SIG-M5 treated with dmso at 0.1 percent for 504 hours (cell line): ENCODE measurements around the gene CMTM6.
"Not testable (repeated sequence)": the region's sequence is repeated elsewhere in the genome, so short reads cannot be mapped to it uniquely, and the experiment has no call there.

Source experiments
- DNase-seq: peaks from one replicate; lab custom pipeline; 2025; ENCODE audit not compliant: unreplicated experiment; lab: John Stamatoyannopoulos, UW

CMTM6 gene

GRCh38 chr3:32448686-32449474, 53.8 kb downstream of the CMTM6 start:
- no peak for DNase-seq

DNA sequence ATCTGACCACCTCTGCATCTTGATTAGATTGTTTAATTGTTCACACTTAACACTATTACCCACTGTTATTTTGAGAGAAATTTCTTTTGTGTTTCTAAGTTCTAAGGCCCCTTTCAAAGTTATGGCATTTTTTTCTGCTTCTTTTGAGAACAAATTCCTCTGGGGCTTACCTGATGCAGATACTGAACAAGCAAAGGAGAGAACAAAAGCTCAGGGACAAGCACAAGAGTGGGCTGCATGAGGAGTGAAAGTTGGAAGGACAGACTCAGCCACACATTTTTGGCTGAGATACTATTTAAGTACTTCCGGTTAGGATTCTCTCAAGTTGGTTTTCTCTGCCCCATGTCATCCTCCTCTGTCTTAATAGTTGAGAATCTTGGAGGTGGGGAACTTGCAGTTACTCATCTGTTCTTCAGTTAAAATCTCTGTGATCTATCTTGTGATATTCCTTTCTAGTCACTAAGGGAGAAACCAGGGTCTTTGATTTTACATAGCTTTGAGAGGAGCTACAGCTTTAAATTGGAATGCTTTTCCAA, 54.7 kb downstream of the CMTM6 start:
- DNase-seq: no peak

- no peak for DNase-seq
Observed at GRCh38 chr3:32443478-32443877, 59.2 kb downstream of the CMTM6 start.

GRCh38 chr3:32442766-32443165, 59.9 kb downstream of the CMTM6 start:
- DNase-seq: no peak

DNA sequence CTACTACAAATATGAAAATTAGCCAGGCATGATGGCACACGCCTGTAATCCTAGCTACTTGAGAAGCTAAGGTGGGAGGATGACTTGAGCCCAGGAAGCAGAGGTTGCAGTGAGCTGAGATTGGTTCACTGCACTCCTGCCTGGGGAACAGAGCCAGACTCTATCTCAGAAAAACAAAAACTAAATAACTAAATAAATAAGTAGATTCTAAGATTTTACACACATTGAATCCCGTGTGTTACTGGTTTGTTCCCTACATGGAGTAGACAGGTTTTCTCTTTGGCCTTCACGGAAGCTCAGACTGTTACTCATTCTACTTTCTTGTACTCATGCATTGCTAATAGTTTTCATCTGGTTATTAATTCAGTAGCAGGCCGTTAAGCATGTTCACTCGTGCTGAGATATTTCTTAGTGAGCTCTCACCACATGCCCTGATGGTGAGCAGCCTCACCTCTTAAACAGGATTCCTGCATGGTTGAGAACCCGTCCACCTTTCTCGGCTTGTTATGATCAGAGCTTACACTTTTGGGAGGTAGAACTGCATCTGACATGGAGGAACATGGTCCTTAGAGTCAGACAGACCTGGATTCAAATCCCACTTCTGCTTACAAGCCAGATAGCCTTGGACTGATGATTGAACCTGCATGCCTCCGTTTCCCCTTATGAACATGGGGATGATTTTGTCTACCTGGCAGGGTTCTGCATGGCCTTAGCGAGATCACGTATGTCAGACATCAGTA, 61.9 kb downstream of the CMTM6 start:
- DNase-seq: no peak

DNA sequence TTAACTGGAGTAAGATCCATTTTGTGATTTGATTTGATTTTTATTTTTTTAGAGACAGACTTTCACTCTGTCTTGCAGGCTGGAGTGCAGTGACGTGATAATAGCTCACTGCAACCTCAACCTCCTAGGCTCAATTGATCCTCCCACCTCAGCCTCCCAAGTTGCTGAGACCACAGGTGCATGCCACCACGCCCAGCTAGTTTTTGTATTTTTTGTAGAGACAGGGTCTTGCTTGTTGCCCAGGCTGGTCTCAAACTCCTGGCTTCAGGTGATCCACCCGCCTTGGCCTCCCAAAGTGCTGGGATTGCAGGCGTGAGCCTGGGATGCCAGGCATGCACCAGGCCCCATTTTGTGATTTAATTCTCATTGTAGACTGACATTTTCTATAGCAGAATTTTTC, 63.2 kb downstream of the CMTM6 start:
- not testable (repeated sequence) for DNase-seq

DNA sequence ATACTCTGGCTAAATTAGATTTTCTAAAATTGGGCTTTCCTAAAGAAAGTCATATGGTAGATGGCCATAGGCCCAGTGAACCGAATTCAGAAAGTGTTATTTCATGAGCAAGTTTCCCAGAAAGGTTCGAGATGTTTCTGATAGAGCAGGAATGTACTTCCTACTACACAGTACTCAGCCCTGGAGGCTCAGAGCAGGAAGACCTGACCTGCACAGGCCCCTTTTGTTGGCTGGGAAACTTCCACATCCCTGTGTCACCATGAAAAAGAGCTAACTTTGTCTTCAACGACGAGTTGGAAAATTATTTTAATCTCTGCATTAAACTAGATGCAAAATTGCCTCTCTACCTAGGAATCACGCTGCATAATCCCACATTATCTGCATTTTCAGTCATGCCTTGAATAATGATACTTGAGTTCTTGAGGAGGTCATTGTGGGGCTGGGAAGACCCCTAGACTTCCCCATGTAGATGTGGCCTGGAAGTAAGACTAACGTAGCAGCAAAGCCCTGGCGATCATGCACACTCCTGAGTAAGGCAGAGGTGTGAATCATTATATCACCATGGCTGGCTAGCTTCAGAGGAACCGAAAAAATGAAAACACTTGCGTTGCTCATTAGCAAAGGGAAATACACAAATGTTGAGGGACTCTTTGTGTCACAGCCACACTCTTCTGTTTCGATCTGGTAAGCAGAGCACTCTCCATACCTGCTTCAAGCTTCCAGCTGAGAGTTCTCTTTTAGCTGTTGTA, 63.9 kb downstream of the CMTM6 start:
- DNase-seq: no peak

DNA sequence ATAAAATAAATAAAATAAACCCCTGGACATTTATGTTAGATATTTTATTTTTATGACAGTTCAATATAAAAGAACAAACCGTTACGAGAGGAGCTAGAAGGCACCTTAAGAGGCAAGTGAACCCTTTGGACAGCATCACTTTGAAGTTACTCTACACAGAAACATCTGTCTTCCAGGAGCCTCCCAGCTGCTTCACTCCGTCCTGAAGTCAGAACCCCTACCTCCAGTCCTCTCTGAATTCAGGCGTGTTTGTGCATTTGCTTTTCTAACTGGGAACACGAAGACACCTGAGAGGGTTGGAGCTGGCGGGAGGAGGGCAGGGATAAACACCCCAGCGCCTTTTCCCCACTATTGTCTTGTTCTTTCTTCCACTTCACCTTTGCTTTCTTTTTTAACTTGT, 64.8 kb downstream of the CMTM6 start:
- DNase-seq: no peak

- DNase-seq: no peak
Observed at GRCh38 chr3:32436816-32437189, 65.8 kb downstream of the CMTM6 start.

GRCh38 chr3:32435911-32436815, 66.5 kb downstream of the CMTM6 start:
- no peak for DNase-seq

GRCh38 chr3:32434206-32434605, 68.4 kb downstream of the CMTM6 start:
- no peak for DNase-seq

DNA sequence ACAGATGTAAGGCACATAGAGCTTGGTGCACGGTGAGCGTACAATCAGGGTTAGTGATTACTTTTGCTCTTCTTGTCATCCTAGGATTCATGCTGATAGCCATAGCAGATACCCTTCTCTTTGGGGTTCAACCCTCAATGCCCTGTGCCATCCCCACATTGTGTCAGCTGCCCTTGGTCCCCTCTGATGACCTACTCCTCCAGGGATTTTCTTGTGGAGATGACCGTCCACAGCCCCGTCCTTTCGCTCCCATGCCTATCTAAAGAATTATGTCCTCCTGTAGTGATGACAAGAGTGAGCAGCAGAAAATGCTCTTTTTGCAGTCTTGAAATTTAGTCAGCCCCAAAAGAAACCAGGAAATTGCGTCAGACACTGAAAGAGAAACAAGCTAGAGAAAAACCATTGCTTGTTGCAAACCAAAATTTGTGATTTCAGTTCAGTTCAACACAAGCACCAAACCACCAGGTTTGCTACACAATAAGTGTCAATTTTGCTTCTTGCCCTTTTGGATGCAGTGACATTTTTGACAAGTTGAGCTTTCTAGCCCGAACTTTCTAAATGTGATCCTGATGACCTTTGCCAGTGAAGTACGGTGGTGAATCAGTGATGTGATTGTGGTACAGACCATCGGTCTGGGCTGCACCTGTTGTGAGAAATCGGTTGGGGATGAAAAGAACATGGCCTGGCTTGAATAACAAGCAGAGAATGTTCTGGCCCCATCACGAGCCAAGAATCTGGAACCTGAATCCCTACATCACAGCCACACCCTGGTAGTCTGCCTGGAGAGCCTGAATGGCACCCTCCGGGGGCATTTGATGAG, 69.7 kb downstream of the CMTM6 start:
- peak; percentile 54 for DNase-seq

DNA sequence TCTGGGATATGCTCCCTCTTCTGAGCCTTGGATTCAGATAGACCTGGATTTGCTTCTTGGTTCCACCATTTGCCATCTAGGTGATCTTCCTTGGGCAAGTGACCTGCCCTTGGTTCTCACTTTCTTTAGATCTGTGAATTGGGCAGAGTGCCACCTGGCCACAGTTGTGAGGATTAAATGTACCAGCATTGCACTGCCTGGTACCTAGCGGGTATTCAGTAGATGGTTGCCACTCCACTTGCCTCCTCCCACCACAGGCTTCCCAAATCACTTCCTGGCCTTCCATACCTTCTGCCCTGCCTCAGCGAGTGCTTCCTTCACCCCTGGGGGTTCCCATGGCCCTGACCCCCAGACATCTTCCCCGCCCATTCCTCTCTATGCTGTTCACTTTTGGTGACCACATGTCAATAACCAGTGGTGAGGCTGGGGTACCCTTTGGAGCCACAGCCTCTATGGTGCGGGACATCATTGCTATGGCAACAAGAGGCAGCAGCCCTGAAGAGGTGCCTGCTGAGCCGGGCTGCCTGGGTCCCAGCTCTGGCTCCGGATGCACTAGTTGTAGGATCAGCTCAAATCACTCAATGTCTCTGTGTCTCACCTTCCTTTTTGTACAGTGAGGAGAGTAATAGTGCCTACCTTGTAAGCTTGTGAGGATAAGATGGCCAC, 70.5 kb downstream of the CMTM6 start:
- no peak for DNase-seq

- no peak for DNase-seq
Observed at GRCh38 chr3:32431481-32431880, 71.2 kb downstream of the CMTM6 start.
